GM18508 (cell line): Measurements from ENCODE around the gene GIN1.
A peak's percentile ranks its signal among the peaks of the same experiment; 100 is the strongest.
"Not testable (repeated sequence)": the region's sequence is repeated elsewhere in the genome, so short reads cannot be mapped to it uniquely, and the experiment has no call there.

Experiments used
- ATAC-seq: cut with Tn5 transposase; IDR thresholded peaks from one replicate; pipeline ENCODE4 v1.9.1; 2021; ENCODE audit warnings: moderate number of reproducible peaks; ENCODE audit not compliant: insufficient read depth, unreplicated experiment

Gene GIN1

GRCh38 chr5:103119765-103120606, at the start of gene GIN1, which contains the start of gene PPIP5K2:
TSS of gene GIN1 (minus strand) at chr5:103120138. CDS start at chr5:103108707, 11,431 bp downstream.
TSS of gene PPIP5K2 (plus strand) at chr5:103120301. CDS start at chr5:103129590, 9,289 bp downstream.
- peak; percentile 93 for ATAC-seq

- ATAC-seq = no peak
Measured at GRCh38 chr5:103166706-103167105, 46.8 kb upstream of the GIN1 start.

- ATAC-seq = no peak
Measured at GRCh38 chr5:103151156-103151555, 31.2 kb upstream of the GIN1 start.

GRCh38 chr5:103148213-103148612, 28.3 kb upstream of the GIN1 start:
- ATAC-seq = no peak

GRCh38 chr5:103145196-103145595, 25.3 kb upstream of the GIN1 start:
- no peak for ATAC-seq

- not testable (repeated sequence) for ATAC-seq
Measured at GRCh38 chr5:103142132-103142531, 22.2 kb upstream of the GIN1 start.

- ATAC-seq = peak; percentile 87
Measured at GRCh38 chr5:103139264-103139865, 19.4 kb upstream of the GIN1 start.

- no peak for ATAC-seq
Measured at GRCh38 chr5:103138202-103138690, 18.3 kb upstream of the GIN1 start.

GRCh38 chr5:103135461-103135860, 15.5 kb upstream of the GIN1 start:
- no peak for ATAC-seq

- no peak for ATAC-seq
Measured at GRCh38 chr5:103133231-103133630, 13.3 kb upstream of the GIN1 start.

- ATAC-seq = no peak
Measured at GRCh38 chr5:103132684-103133083, 12.7 kb upstream of the GIN1 start.

GRCh38 chr5:103128202-103128601, 8.3 kb upstream of the GIN1 start:
- ATAC-seq = no peak

GRCh38 chr5:103127292-103127817, 7.4 kb upstream of the GIN1 start:
- no peak for ATAC-seq

- no peak for ATAC-seq
Measured at GRCh38 chr5:103126557-103126956, 6.6 kb upstream of the GIN1 start.

- ATAC-seq = no peak
Measured at GRCh38 chr5:103122242-103122641, 2.3 kb upstream of the GIN1 start.

GRCh38 chr5:103120607-103121200, 766 bp upstream of the GIN1 start:
- no peak for ATAC-seq

- ATAC-seq = no peak
Measured at GRCh38 chr5:103119070-103119764, 721 bp downstream of the GIN1 start.

- no peak for ATAC-seq
Measured at GRCh38 chr5:103117471-103117991, 2.4 kb downstream of the GIN1 start.

GRCh38 chr5:103114440-103114839, 5.5 kb downstream of the GIN1 start:
- ATAC-seq = no peak

- ATAC-seq = no peak
Measured at GRCh38 chr5:103112910-103113309, 7.0 kb downstream of the GIN1 start.
